Activated CD8-positive, alpha-beta memory T cell treated with anti-CD3 and anti-CD28 coated beads, Interleukin-2, amount 50 U/mL, for 24 hours (primary cell): Measurements from ENCODE around the gene OSBPL6.
"Not testable (repeated sequence)": the region's sequence is repeated elsewhere in the genome, so short reads cannot be mapped to it uniquely, and the experiment has no call there.

Experiments
- DNase-seq: peaks from one replicate; pipeline ENCODE4 v3.0.0-alpha.2; 2020; ENCODE audit errors: extremely low read depth

Gene OSBPL6

DNA sequence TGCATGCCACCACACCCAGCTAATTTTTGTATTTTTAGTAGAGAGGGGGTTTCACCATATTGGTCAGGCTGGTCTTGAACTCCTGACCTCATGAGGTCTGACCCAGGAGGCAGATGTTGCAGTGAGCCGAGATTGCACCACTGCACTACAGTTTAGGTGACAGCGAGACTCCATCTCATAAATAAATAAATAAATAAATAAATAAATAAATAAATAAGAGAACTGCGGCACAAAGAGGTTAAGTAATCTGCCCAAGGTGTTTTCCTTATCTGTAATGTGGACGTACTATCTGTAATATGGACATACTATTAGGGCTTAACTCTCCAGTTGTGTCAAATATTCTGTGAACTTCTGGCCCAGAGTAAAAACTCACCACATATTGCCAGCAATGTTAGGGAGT is 4.1 kb downstream of the OSBPL6 start:
- not testable (repeated sequence) for DNase-seq

DNA sequence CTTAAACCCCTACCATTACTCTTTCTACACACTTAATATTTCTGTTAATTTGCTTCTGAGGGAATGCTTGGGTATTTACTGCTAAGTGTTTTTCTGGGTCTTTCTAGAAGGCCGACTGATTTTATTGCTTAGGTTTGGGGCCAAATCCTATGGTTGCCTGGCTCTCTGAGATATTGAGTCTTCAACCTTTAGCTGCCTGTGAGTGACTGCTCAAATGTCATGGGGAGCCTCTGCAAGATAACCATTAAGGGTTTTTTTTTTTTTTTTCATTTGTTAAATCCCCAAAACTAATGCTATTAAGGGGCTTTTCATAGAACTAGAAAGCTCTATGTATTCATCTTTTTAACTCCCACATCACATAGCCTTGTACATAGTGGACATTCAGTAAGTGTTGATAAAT is 5.0 kb downstream of the OSBPL6 start:
- DNase-seq = no peak

DNA sequence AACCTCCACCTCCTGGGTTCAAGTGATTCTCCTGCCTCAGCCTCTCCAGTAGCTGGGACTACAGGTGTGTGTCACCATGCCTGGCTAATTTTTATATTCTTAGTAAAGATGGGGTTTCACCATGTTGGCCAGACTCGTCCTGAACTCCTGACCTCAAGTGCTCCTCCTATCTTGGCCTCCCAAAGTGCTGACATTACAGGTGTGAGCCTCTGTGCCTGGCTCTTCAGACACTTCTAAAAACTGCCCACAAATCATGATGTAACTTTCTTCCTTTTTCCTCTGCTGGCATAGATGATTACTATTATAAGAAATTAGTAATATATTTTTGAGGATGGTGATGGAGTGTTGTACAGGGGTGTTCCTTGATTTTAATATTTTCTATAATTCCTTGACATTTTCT is 6.0 kb downstream of the OSBPL6 start:
- no peak for DNase-seq

DNA sequence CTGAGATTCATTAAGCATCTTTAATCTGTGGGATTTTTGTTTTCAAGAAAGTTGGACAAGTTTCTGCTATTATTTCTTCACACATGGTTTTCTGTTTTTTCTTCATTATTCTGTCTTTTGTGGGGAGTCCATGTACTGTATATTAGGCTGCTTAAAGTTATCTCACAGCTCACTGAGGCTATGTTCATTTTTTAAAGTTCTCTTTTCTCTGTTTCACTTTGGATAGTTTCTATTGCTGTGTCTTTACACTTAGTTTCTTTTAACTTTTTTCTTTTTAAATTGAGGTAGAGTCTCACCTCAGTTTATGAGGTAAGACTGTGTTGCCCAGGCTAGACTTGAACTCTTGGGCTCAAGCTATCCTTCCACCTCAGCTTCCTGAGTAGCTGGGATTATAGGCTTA is 8.6 kb downstream of the OSBPL6 start:
- no peak for DNase-seq

DNA sequence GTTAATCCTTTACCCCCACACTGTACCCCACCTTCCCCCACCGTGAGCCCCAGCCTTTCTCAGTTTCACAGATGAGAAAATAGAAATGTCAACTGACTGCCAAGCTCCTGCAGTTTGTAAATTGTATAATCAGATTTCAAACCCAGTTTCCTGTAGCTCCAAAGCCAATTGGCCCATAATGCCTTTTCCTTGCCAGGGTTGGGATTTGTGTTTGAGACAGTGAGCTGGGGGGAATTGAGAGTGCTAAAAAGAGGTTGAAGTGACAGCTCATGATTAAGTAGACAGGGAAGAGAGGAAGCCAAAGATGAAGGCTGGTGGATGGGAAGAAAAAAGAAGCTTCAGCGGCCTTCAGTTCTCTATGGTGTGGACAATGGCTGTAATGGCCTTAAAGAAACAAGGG is 10.7 kb downstream of the OSBPL6 start:
- DNase-seq = no peak

DNA sequence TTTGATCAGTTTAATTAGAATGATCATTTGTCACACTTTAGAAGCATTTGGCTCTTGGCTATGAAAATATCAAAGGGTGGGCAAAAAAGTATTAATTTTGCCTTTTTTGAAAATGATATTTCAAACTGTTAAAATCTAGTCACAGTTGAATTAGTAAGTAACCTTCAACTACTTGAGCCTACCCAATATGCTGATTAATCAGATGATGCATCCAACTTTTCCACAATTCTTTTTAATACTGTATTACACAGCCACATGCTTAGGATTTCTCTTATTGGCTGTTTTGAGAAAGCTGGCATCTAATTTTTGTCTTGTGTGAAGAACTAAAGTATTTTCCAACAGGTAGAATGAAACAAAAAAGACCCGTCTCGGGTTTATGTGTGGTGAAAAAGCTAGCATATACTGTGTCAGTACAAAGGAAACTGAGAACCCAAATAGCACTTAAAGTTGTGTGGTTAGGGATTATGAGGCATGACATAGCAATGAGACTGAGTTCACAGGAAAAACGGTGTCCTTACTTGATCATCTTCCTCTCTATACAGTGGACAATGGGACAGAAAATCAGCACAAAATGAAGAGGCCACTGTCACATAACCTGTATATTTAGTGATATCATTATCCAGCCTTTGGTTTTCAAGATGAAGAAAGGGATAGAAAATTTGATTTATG is 11.7 kb downstream of the OSBPL6 start:
- DNase-seq = no peak

DNA sequence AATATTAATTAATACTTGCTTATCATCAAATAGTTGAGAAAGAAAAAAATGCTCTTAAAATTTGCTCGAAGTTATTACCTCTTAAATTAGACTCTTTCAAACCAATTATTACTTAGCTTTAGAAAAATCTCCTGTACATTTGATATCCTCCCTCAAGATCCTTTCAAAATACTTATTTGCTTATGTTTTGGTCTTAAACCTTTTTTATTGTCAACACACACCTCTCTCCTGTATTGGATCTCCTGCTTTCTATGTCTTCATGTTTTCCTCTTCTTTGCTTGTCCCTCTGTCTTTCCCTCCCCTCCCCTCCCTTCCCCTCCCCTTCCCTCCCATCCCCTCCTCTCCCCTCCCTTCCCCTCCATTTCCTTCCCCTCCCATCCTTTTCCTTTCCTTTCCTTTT is 14.0 kb downstream of the OSBPL6 start:
- no peak for DNase-seq

DNA sequence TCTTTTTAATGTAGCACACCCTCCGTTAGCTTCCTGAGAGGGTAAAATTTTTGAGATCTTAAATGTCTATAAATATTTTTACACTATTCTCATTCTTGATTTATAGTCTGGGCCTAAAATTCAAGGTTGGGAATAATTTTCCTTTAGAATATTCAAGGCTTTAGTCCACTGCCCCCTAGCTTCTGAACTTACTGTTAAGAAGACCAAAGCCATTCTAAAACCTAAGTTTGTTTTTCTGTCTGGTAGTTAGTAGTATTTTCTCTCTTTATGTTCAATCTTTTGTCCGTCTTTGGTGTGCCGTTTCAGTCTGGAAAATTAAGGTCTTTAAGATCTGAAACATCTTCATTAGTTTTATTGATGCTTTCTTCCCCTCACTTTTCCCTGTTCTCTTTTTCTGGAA is 14.5 kb downstream of the OSBPL6 start:
- no peak for DNase-seq

DNA sequence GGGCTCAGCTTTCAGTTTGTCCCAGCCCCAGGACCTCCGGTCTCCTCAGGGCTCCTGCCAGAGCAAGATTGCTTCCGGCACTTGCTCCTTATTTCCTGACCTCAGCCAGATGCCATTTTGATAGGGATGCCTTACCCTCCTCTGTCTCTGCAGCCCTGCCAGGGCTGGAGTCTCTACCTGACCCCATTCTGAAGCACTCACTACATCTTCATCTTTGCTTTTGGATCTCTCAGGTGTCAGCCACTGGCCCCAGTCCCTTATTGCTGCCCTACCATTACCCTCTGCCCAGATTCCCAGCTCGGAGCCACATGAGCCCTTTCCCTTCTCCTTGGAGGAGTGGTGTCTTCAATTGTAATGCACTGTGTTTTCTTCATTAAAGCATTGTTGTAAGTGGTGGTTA is 17.1 kb downstream of the OSBPL6 start:
- DNase-seq = no peak

DNA sequence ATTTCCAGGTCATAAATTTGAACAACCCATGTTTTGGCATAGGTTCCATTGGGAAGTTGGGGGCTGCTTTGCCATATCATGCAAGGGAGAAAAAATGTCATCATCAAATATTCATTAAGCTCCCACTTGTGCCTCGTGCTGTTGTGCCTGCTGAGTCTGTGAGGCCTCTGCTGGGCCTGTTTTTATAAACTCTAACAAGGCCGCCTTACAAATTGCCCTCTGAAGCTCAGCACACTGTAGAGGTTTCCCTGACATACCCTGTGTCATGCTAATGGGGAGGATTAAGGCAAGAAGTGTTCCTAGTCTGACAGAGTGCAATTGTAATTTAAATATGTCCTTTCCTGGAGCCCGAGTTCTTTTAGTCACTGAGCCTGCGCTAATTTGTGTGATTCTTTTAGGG is 17.6 kb downstream of the OSBPL6 start:
- DNase-seq = no peak

DNA sequence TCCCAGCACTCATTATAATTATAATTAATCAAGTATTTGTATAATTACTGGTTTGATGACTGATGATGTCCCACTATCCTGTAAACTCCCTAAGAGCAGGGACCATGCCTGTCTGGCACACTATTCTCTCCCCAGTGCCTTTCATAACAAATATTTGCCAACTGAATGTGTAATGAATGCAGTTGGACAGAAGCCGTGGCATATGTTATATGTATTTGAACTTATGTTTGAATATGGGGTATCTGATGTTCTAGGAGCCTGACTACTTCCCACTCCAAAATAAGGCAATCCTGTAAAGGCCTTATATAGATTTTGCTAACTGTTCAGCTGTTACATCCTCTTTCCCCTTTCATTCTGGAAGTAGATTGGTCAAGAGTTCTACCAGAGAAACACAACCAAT is 19.7 kb downstream of the OSBPL6 start:
- DNase-seq = no peak

DNA sequence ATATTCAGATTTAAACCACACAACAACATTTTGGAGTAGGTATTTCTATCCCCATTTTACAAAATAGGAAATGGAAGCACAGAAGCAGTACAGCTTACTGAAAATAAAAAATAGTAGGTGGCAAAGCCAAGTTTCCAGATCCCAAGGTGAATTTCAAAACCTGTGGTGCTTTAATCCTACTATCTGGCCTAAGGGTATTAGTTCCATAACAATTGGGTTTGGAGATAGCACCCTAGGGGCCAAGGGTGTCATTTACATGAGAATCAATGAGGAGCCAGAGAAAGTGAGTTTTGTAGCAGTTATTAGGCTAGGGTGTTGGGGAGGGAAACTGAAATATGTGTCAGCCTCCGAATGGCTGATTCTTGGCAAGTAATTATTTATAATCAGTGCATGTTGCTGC is 24.9 kb downstream of the OSBPL6 start:
- no peak for DNase-seq

DNA sequence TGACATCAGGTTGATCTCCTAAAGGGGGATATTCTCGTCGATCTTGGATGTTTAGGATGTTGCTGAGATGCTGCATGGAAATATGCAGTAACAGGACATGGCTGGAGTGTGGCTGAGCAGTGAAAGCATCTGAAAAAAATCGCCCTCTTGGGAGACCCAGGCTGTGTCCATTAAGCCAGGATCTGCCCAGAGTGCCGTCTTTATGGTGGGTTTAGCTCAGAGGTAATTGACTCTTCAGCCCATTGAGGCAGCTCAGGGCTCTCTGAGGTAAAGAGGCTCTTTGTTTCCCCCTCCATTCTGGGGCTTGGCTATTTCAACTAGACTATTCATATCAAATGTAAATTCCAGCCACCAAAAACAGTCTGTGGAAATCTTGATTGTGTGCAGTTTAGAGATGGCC is 26.5 kb downstream of the OSBPL6 start:
- no peak for DNase-seq

DNA sequence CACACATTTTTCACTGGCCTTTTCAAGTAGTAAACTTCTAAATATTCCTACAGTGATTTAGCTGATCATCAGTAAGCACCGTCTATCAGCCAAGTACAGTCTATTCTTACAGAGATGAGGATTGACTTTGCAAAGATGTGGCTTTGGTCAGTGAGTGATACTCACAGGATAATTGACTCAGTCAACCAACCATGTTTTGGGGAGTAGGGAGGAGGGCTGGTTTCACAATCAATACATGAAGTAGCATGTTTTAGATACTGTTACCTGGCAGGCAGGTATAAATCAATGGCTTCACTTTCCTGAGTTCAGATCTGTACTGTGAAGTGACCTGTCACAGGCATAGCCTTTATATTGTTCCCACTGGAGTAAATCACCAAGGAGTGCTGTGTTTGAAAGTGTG is 27.2 kb downstream of the OSBPL6 start:
- DNase-seq = no peak

DNA sequence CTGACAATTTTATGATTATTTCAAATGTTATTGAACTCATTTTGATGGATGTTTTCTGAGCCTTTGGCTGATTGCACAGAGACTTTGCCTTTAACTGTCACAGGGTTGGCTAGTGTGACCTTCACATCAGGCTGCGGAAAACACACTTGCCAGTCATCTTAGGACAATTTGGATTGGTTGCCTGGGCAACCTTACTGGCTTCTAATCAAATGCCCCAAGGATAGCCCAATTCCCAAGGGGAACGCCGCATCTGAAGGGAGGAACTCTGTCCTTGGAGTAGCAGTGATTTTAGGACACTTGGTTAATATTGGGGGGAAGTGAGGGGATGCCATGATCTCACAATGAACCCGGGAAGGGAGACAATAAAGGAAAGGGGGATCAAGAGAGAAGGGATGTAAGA is 29.5 kb downstream of the OSBPL6 start:
- no peak for DNase-seq

DNA sequence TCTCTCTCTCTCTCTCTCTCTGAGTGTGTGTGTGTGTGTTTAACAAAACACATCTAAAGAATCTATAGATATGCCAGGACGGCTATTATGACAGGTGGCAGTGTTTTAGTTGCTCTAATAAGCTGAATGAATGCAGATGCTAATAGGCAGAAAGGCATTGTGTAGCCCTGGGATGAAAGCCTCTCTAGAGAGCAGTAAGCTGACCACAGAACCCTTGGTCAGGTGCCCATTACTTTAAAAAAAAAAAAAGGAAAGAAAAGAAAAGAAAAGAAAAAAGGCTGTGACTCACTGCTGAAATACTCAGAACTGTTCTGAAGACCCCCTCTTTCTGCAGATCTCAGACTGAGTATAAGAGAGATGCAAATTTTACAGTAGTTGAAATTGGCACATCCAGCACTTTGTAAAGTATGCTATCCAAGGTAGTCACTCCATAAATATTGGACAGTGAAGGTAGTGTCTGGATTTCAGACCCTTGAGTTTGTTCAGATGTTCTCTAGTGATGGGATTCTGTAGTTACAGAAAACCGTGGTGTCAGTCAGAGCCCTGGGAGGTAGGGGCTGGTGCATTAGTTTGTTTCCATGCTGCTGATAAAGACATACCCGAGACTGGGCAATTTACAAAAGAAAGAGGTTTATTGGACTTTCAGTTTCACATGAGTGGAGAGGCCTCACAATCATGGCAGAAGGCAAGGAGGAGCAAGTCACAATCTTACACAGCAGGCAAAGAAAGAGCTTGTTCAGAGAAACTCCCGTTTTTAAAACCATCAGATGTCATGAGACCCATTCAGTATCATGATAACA is 30.9 kb downstream of the OSBPL6 start:
- no peak for DNase-seq

DNA sequence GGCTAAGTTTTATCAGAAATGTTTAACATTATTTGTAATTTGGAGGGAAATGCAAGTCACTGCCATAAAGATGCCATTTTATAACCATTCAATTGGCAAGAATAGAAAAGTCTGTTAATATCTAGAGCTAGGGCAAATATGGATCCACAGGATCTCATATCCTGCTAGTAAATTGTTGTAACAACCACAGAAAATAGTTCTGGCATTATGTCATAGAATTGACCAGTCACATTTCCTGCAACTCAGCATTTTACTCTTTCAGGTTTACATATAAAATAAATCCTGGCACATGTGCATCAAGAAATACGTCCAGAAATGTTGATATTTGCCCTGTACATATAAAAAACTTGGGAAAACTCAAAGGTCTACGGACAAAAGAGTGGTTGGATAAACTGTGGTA is 32.9 kb downstream of the OSBPL6 start:
- no peak for DNase-seq

DNA sequence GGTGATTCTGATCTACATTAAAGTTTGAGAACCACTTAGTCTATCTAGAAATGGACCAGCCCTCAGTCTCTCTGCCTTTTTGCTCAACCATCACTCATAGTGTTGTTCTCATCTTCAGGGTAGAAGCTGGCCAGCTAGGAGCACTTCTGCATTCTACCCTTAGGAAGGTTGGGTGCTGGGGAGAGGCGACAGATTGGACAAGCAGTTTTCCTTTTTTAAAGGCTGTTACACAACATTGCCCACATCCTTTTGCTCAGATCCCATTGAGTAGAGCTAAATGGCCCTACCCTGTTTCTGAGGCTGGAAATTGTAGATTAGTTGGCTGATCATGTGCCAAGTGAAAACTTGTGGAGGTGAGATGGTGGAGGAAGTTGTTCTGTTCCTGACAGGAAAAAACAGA is 35.6 kb downstream of the OSBPL6 start:
- DNase-seq = no peak

DNA sequence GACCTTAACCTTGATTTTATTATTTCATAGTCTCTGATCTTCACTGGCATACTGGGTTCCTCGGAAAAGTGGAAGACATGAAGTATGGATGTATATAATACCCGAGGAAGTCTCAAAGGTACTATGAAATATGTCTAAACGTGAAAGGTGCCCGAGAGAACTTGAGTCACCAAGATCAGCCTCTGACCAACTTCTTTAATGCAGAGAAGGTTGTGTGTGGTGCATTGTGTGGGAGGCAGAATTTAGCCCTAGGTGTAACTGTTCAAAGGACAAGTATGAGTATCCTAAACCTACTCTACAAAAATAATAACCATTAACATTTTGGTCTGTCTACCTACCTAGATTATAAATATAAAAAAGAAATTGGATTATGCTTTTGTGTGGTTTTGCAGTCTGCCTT is 36.1 kb downstream of the OSBPL6 start:
- DNase-seq = no peak

DNA sequence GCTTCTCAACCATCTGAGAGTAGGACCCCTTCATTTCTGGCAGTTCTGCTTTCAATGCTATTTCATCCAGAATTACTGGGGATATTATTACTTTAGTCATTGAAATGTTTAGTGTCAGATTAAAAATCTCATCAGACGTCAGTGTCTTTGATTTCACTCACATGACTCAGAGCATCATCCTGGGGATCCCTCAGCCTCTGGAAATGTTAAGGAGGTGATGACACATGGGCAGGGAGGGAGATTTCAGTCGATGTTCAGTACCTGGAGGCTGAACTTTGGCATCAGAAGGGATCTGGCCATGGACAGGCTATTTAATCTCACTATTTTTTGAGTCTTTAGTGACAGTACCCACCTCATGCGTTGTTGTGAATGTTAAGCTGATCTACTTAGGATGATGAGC is 39.1 kb downstream of the OSBPL6 start:
- no peak for DNase-seq

DNA sequence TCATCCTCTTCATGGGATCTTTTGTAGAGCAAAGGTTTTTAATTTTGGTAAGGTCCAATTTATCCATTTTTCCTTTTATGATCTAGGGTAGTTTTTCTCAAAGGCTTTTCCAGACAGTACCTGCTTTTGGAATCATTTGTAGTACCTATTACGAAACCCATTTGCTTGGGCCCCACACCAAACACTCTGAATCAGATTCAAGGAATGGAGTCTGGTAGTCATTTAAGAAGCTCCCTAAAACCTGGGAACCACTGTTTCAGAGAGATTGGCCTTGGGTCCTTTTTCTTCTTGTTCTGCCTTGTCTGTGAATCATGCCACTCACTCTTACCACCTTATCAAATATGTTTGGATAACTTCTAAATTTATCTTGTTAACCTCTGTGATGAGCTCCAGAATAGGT is 40.3 kb downstream of the OSBPL6 start:
- DNase-seq = no peak

DNA sequence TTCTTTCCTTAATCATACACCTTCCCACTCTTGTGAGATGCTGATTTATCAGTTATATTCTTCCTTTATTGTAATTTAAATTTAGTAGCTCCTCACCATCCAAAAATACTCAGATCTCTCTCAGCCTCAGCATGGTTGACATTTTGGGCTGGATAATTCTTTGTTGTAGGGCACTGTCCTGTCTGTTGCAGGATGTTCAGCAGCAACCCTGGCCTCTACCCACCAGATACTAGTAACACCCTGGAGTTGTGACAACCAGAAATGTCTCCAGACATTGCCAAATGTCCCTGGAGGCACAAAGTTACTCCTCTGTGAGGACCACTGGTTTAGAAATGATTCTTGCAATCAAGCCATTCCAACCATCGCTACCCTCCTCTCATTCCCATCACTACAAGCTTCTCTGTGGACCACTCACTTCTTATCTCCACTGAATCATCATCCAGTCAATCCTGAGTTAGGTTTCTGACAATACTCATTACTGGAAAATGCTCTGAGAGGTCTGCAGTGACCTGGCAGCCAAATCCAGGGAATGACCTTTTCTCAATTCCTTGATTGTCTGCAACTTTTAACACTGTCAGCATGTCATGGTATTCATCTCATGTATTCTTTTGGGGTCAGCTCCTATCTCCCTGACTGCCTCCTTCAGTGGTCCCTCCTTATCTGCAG is 43.3 kb downstream of the OSBPL6 start:
- DNase-seq = no peak

DNA sequence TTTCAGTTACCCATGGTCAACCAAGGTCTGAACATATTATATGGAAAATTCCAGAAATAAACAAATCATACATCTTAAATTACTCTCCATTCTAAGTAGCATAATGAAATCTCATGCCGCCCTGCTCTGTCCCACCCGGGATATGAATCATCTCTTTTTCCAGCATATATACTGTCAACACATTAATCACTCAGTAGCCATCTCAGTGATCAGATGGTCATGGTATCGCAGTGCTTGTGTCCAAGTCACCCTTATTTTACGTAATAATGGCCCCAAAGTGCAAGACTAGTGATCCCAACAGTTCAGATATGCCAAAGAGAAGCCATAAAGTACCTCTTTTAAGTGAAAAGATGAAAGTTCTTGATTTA is 43.8 kb downstream of the OSBPL6 start:
- DNase-seq = no peak
